ENCODE results near the gene ZNF462.
"Not testable (repeated sequence)": the region's sequence is repeated elsewhere in the genome, so short reads cannot be mapped to it uniquely, and the experiment has no call there.

Gene ZNF462

DNA sequence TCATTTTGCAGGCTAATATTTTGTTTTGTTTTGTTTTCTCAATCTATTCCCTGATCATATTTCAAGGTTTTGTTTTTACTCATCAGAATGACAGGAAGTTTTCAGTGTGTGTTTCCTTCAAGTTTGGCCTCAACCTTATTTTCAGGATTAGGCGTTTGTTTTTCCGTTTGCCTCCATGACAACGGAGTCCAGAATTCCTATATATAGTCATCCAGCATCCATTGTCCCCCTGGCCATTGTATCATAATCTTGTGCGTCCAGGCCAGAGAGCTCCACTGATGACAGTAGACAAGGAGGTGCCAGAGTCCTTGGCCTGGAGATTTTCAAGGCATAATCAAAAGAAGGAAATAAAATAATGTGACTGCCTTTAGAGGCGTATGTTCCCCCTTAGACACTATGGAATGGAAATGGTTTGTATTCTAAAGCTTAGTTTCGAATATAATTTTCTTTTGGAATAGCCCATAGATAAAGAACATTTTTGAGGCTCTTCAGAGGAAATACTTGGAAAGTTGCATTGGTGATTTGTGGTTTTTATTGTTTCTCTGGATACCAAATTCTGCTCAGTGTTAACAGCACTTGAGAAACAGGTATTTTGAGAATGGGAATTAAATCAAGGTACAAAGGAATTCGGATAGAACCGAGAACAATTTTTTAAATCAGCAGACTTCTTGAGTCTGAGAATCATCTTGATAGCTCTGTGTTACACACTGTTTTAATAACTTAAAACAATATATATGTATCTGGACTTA lies 99.8 kb downstream of the ZNF462 start:
- DNase-seq (ENCODE audit: low spot score): no peak

DNA sequence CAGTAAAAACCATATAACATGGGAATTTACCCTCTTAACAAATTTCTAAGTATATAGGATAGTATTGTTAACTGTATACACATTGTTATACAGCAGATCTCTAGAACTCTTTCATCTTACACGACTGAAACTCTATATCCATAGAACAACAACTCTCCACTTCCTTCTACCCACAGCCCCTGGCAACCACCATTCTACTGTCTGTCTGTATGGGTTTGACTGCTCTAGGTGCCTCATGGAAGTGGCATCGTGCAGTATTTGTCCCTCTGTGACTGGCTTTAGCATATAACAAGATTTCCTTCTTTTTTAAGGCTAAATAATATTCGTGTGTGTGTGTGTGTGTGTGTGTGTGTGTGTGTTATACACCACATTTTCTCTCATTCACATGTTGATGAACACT lies 100.7 kb downstream of the ZNF462 start:
- no peak for DNase-seq (ENCODE audit: low spot score)

DNA sequence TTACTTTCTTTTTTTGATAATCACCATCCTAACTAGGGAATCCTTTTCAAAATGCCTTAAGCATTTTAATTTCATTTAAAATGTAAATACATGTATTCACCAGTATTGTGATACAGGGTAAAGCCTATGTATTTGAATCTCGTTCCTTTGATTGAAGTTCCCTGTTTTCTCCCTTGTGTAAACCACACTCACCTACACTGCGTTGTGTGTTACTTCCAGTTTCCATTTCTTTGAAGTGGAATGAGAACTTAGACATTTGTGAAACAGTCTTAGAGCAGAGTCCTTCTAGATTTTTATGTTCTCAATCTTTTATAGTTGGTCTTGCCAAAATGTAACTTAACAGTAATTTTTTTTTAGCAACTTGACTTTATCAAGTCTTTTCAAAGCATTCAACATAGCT lies 101.4 kb downstream of the ZNF462 start:
- no peak for DNase-seq (ENCODE audit: low spot score)

DNA sequence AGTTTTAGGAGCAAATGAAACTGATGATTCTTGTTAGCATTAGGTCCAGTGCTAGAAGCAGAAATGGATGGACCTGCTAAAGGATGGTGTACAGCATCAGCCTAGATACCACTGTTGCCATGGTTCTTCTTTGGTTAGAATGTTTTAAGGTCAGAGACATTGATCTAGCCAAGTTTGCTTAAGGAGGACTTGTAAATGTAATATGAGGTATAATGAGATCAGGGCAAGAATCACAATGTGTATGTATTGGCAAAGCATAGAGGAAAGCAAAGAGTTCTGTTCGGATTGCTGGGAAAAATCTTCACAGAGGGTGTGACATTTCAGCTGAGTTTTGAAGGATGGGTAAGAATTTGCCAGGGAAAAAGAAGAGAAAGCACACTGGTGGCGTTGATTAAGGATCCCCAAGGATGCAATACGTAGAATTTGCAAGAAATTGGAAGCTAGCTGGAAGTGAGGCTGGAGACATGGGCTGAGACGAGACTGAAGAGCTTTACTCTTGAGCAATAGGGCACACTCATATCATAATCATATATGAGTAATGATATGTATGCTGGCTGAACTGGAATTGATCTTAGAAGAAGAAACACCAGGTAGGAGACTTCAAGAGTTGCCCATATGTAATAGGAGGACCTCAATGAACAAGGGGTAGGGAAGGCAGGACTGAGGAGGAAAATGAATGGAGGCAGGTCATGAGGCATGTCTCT lies 102.0 kb downstream of the ZNF462 start:
- no peak for DNase-seq (ENCODE audit: low spot score)

DNA sequence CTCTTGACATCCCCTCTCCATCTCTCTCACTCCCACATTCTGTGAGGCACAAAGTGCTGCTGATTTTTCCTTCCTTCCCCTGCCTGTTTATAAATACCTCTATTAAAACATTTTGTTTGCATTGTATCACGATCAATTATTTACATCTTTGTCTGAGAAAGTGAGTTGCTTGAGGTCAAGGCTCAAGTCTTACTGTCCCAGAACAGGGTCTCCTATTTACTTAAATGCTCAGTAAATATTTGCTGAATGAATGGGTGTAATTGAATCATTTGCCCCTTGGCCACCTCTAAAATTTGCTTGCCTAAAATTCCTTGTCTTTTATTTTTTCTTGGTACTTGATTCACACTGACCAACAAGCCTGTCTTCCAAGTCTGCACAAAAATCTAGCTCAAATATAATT lies 103.5 kb downstream of the ZNF462 start:
- no peak for DNase-seq (ENCODE audit: low spot score)

DNA sequence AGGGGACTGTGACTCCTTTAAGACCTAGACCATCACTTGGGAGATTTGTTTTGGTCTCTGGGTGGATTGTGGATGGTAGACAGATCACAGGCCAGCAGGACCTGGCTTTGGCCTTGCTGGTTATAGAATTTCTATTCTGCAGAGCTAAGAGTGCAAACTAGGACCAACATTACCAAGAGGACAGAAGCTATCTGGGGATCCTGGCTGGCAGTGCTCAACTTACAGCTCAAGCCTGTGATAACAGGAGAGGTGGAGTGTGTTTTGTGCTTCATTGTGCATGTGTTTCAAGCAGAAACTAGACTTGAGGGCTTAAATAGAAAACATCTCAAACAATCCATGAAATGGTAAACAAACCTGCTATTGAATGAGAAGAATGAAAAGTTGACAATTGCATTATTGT lies 106.7 kb downstream of the ZNF462 start:
- no peak for DNase-seq (ENCODE audit: low spot score)

DNA sequence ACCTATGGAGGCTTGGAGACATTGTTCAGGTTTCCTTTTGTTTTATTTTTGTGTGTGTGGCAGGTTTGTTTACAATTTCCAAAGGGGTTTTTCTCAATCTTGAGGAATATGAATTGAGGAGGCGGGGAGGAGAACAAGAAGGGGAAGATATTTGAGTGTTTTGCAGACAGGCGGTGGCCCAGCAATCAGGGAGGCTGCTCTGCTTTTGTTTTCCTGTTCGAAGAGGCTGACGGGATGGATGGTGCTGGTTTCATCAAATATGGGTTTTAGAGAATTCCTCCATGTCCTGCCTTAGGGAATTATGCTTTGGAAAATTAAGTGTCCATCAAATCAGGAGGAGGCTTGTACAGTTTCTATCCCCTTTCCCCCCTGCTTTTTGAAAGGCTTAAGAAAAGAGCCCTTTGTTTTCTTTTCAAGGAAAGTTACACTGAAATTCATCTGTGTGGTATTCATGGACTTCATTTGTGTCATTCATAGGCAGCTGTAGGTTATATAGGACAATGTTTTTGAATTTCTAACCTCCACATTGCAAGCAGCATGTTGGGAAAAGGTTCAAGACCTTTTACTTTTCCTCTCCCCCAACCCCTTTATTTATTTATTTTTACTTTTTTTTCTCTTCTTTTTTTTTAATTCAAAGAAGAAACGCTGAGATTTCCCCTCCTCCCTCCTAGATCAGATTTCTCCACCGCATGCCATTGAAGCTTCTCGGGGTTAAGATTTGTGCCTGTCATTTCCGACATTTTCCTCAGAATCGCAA lies 107.4 kb downstream of the ZNF462 start:
- no peak for DNase-seq (ENCODE audit: low spot score)

DNA sequence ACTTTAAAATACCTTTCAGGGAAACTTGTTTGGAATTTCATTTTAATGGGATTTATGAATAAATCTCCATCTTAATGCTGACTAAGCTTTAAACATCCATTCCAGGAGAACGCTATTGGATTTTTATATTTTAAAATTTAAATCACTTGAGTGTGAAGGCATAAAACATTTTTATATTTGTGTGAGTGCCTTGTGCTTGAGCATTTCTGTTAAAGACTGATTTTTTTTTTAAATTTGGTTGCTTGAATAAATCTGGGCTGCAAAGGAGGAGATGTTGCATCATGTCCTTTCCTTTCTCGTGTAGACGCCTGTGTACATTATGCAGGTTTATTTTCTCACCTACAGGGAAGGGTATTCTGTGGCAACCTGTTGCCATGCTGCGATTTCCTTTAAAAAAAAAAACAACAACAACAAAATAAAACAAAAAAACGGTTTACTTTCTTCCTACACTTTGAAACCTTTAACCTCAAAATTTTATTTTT lies 108.1 kb downstream of the ZNF462 start:
- DNase-seq (ENCODE audit: low spot score): no peak

DNA sequence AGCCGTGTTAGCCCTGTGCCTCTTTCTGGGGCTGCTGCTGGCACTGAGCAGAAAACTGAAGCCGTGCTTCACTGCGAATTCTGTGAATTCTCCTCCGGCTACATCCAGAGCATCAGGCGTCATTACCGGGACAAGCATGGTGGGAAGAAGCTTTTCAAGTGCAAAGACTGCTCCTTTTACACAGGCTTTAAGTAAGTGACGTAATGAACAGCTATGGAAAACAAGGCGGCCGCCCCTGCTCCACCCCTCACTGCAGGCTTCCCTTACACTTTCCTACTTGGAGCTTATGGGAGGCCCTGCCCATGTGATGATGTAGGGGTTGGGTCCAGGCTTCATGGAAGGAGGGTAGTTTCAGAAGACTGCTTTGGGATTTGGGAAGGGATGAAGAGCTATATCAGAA lies 109.1 kb downstream of the ZNF462 start:
- no peak for DNase-seq (ENCODE audit: low spot score)

DNA sequence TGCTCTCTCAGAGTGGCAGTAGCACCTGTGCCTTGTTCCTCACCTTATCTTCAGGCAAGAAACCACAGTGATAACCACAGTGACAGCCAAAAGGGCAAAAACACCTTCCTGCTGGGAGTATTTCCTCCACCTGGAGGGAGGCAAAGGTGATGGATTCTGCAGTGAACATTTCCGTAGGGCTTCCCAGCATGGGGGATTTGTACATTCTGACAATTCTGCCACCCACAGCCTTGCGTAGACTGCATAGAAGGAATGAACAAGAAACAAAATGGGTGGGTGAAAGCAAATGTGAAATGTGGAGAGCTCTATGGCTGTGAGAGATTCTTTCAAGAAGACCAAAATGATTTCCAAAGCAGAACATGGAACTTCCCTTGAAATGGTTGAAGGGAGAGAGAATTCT lies 111.4 kb downstream of the ZNF462 start:
- no peak for DNase-seq (ENCODE audit: low spot score)

DNA sequence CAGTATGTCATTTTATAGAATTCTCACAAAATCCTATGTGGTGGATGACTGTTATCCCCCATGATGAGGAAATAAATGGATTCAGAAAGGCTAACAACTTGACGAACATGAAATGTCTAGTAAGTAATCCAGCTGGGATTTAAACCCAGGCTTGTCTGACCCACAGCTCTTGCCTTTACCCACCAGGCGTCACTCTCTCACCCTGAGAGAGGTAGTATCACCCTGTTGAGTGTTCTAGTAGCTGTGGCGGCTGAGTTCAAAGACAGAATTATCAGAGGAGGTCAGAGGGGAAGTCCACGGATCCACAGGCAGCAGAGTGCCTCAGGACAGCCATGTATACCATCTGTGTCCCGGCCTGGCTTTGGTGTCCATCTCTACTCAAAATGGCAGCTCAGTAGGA lies 113.8 kb downstream of the ZNF462 start:
- DNase-seq (ENCODE audit: low spot score): no peak

DNA sequence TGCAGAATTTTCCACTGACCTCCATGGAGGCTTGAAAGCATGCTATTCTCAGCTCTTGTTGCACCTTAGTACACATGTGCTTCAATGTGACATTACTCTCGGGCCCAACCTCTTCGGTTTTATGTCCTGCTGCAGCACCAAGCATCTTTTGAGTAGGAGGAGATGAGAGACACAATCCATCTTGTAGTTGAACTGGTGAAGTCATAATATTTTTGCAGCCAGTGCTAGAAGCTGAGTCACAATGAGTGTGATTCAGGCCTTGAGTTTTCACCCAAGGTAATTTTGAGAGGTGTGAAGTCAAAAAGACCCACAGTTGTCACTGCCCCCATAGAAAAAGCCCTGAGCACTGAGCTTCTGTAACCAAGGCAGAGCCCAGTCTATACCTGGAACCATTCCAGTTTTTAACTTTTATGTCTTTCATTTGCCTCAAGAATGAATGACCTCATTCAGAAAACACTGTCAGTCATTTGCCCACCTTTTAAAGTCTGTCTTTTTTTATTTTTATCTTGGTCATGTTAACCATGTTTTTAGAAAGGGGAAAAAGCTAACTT lies 117.7 kb downstream of the ZNF462 start:
- DNase-seq (ENCODE audit: low spot score): no peak

DNA sequence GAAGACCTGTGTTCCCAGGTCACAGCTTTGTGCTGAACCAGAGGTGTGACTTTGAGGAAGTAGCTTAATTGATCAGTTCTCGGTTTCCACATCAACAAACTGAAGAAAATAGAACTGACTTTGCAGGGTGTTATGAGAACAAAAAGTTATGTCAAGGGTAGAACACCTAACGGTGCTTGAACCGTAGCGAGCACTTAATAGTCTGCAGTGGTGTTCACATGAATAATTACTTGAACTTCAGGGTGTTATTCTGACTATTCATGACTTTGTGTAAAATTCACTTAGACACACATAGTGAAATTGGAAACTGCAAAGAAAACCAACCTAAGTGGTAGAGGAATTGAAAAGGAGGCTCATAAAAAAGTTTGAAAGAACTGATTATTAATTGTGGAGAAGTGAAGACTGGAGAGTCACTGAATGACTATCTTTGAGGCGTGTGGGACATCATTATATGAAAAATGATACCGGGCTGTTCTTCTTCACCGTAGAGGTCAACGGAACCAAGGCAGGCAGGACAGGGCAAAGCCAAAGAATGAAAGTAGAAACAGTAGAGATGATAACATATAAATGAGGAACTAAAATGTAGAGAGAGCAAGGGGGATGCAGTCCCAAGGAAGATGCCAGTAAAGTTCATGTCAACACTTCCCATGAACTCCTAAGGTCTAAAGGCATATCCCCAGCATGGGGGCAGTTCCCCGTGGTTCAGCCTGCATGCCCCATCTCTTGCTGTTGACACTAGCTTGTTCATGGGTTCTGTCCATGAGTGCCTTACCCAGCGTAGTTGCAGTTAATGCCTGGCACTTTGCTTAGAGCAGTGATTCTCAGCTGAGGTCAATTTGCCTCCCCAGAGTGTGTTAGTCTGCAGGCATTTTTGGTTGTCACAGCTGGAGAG lies 118.7 kb downstream of the ZNF462 start:
- DNase-seq (ENCODE audit: low spot score): no peak

DNA sequence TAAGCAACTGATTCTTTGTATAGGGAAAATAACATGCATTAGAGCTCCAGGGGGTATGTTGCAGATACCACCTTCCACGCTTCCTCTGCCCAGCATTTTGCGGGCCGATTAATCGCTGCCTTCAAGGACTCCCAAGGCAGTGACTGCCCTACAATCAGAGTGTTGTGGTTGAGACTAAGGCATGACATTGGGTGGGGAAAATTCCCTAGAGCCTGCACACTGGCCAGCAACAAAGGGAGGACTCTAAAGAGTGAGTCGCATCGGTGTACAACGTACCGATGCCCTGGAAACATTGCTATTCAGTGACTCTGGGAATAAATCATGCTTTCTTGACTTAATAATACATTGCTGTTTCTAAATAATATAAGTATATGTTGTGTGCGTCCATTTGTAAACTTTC lies 119.7 kb downstream of the ZNF462 start:
- DNase-seq (ENCODE audit: low spot score): no peak

DNA sequence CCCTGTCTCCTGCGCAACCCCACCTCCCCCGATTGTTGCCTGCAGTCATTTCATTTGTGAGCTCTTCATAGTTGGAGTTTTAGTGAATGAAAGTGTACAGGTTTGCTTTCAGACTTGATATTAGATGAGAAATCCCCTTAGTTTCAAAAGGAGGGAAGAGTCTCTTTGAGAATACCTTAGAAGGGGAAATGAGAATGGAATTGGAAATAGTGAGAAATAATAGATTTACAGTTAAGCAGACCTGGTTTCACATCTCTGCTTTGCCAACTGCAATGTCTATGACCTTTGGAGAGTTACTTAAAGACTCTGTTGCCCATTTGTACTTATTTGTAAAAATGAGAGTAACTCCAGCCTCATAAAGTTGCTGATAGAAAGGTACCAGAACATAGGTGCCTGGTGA lies 120.4 kb downstream of the ZNF462 start:
- no peak for DNase-seq (ENCODE audit: low spot score)

DNA sequence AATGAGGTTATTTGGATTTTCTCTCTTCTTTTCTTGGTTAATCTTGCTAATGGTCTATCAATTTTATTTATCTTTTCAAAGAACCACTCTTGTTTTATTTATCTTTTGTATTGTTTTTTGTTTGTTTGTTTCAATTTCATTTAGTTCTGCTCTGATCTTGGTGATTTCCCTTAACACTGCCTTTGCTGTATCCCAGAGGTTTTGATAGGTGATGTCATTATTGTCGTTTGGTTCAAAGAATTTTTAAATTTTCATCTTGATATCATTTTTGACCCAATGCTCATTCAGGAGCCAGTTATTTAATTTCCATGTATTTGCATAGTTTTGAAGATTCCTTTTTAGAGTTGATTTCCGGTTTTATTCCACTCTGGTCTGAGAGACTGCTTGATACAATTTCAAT lies 126.9 kb downstream of the ZNF462 start:
- not testable (repeated sequence) for DNase-seq (ENCODE audit: low spot score)

DNA sequence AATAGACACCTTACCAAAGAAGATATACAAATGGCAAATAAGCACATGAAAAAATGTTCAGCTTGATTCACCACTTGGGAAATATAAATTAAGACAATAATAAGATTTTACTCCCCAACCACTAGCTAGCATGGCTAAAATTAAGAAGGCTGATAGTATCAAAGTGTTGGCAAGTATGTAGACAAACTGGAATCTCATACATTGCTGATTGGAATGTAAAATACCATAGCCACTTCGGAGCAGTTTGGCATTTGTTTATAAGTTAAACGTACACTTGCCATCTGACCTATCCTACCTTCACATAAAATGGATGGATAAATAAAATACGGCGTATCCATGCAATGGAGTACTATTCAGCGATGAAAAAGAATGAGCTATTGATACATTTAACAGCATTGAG lies 129.2 kb downstream of the ZNF462 start:
- no peak for DNase-seq (ENCODE audit: low spot score)

DNA sequence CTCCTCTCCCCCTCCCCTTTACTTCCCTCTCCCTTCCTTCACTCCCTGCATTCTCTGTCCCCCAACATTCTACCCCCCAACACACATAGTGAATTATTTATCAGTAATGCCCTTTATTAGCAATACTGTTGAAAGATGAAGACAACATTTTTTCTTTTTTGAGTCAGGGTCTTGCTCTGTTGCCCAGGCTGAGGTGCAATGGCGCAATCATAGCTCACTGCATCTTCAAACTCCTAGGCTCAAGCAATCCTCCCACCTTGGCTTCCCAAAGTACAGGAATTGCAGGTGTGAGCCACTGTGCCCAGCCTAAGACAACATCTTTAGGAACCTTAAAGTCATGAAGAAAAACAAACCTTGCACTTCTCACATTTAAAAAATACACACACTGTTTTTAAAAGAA lies 130.6 kb downstream of the ZNF462 start:
- no peak for DNase-seq (ENCODE audit: low spot score)

DNA sequence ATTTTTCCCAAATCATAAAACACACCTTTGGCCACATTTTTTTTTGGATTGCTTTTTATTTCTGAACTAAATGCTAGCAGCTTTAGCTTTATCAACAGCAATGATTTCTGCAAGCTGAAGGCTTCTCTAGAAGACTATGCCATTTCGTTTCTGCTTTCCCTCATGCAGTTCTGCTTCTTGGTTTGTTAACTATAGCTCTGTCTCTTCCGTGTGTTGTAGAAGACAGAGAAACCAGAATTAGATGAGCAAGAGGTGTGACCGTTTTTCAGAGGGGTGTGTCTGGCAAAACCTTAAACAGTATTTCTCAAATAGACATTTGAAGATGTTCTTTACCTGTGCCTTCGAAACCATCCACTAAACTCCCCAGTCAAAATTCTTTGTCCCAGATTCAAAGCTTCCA lies 131.5 kb downstream of the ZNF462 start:
- DNase-seq (ENCODE audit: low spot score): no peak

DNA sequence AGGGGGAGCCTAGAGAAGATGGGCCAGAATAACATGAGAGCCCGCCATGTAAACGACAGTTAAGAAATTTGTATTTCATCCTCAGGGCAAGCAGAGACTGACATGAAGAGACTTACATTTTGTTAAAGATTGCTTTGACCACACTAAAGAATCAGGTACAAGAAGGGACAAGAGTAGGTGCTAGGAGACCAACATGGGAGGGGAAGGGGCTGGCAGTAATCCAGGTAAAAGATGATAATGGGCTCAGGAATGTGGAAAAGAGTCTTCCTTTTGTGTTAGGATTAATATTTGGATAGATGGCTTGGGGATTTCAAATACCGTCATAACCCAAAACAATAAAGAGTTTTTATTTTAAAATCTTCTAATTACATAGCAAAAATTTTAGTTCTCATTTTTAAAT lies 137.3 kb downstream of the ZNF462 start:
- DNase-seq (ENCODE audit: low spot score): no peak

DNA sequence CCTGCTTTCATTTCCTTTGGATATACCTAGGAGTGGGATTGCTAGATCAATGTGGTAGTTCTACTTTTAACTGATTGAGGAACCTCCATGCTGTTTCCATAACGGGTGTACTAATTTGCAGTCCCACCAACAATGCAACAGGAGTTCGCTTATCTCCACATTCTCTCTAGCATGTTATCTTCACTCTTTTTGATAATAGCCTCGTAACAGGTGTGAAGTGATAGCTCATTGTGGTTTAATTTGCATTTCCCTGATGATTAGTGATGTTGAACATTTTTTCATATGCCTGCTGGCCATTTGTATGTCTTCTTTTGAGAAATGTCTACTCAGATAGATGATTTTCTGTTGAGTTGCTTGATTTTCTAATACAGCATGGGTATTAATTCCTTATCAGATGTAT lies 142.2 kb downstream of the ZNF462 start:
- DNase-seq (ENCODE audit: low spot score): no peak

DNA sequence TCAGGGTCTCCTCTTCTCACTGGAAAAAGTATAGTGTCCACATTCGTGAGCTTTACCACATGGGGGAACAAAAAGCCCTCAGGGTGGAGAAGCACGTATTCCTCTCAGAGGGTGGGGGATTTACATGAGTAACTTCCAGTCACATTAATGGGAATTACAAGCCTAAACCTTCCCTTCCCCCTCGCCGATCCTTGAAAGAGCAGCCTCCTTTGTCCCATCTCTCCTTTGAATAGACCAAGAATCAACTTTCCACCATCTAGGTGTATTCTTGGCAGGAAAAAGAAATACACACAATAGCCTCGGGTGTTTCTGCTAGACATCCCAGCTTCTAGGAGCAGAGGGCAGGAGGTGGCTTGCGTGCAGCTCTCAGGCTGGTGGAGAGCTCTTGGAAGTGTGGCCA lies 144.4 kb downstream of the ZNF462 start:
- no peak for DNase-seq (ENCODE audit: low spot score)
